ENCODE measurements around the gene ADAMTS3. TPM values are rescaled to one million over a fixed set of nuclear protein-coding genes. Genes with fewer than 3 reads are reported as not detected.

ADAMTS3 gene
- total RNA-seq, 2 donors from 2014 or later: 2.3 to 5.4 TPM

DNA sequence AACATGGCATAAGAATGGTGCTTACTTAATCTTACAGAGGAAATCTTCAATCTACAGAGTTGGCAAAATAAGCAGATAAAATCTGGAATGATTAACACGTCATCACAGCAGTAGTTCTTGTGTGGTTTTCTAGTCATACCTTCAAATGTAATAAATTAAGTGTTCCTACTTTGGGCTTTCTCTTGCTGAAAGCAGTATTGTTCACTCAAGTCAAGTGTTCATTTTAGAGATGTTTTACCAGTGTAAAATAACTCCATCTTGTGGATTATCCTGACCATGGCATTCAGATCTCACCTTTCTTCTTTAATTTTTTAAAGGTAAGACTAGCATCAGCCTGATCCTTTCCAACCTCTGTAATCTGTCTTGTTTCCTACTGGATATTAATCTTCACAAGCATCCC, 72.9 kb downstream of the ADAMTS3 start:
- Histone ChIP-seq H3K4me3 (no peak overlapping the region), H3K4me1 (ENCODE audit: control insufficient read depth in 1 of 2, low read depth in 2 of 2) (no peaks in the 10 kb centered on the region), H3K36me3 (no peaks in the 10 kb centered on the region), H3K27me3 (replicated peaks; ENCODE audit: insufficient read depth) (no peaks in the 10 kb centered on the region), H3K9me3 (peaks cover 9% of the 10 kb centered on the region), H3K27ac (no peak overlapping the region)
- DNase-seq (ENCODE audit: low spot score) (no peak), ATAC-seq (ENCODE audit: insufficient number of reproducible peaks, low FRiP score, low read depth) (no peak)
- TF ChIP-seq, protein P1, sequence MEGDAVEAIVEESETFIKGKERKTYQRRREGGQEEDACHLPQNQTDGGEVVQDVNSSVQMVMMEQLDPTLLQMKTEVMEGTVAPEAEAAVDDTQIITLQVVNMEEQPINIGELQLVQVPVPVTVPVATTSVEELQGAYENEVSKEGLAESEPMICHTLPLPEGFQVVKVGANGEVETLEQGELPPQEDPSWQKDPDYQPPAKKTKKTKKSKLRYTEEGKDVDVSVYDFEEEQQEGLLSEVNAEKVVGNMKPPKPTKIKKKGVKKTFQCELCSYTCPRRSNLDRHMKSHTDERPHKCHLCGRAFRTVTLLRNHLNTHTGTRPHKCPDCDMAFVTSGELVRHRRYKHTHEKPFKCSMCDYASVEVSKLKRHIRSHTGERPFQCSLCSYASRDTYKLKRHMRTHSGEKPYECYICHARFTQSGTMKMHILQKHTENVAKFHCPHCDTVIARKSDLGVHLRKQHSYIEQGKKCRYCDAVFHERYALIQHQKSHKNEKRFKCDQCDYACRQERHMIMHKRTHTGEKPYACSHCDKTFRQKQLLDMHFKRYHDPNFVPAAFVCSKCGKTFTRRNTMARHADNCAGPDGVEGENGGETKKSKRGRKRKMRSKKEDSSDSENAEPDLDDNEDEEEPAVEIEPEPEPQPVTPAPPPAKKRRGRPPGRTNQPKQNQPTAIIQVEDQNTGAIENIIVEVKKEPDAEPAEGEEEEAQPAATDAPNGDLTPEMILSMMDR (IDR thresholded peaks at IDR 0.05): no peak

DNA sequence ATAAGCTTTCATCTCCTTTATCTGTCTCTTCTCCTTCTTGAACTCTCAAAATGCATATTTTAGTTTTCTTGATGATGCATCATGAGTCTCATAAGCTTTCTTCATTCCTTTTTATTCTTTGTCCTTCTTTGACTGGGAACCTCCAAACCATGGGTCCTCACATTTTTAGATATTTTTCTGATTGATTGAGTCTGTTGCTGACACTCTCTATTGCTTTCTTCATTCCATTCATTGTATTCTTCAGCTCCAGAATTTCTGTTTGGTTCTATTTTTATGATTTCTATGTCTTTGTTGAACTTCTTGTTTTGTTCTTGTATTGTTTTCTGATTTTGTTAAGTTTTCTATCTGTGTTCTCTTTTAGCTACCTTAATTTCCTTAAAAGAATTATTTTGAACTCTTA, 74.9 kb downstream of the ADAMTS3 start:
- TF ChIP-seq, protein P1 (IDR thresholded peaks at IDR 0.05): no peak
- DNase-seq (ENCODE audit: low spot score) (no peak), ATAC-seq (ENCODE audit: insufficient number of reproducible peaks, low FRiP score, low read depth) (no peak)
- Histone ChIP-seq H3K27me3 (replicated peaks; ENCODE audit: insufficient read depth) (no peaks in the 10 kb centered on the region), H3K36me3 (no peaks in the 10 kb centered on the region), H3K27ac (no peak overlapping the region), H3K4me3 (no peak overlapping the region), H3K4me1 (ENCODE audit: control insufficient read depth in 1 of 2, low read depth in 2 of 2) (no peaks in the 10 kb centered on the region), H3K9me3 (peaks cover 9% of the 10 kb centered on the region)

DNA sequence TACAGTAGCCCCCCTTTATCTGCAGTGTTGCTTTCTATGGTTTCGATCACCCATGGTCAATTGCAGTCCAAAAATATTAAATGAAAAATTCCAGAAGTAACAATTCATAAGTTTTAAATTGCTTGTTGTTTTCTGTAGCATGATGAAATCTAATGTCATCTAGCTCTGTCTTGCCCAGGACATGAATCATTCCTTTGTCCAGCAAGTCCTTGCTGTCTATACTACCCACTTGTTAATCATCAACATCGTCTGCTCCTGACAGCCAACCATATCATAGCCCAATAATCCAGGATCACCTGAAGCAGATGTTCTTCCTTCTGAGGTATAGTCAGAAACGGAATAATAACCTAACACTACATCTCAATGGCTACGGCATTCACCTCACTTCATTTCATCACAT, 79.8 kb downstream of the ADAMTS3 start:
- ATAC-seq (ENCODE audit: insufficient number of reproducible peaks, low FRiP score, low read depth) (no peak), DNase-seq (ENCODE audit: low spot score) (no peak)
- TF ChIP-seq, protein P1 (IDR thresholded peaks at IDR 0.05): no peak
- no peaks in the 10 kb centered on the region for H3K27me3 ChIP-seq (replicated peaks; ENCODE audit: insufficient read depth)
- no peaks in the 10 kb centered on the region for H3K4me1 ChIP-seq (ENCODE audit: control insufficient read depth in 1 of 2, low read depth in 2 of 2)
- H3K4me3 ChIP-seq: no peak overlapping the region
- no peaks in the 10 kb centered on the region for H3K36me3 ChIP-seq
- peaks cover 5% of the 10 kb centered on the region for H3K9me3 ChIP-seq
- no peak overlapping the region for H3K27ac ChIP-seq

DNA sequence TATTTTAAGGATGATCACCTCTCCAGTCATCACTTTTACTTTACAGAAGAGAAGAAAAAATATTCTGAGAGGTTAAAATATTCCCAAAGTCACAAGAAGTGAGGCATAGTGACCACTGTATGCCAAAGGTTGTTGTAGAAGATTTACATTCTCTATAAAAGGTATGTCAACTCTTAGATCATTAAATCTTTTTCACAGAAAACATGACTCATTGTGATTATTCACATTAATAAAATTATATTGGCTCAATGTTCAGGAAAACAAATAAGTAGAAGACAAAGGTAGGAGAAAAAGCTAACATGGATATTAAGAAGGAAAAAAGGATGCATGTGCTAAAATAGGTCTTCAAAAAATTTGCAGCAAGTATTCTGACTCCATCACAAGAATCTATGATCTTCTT, 82.0 kb downstream of the ADAMTS3 start:
- TF ChIP-seq, protein P1 (IDR thresholded peaks at IDR 0.05): no peak
- Histone ChIP-seq H3K36me3 (no peaks in the 10 kb centered on the region), H3K4me1 (ENCODE audit: control insufficient read depth in 1 of 2, low read depth in 2 of 2) (no peaks in the 10 kb centered on the region), H3K27me3 (replicated peaks; ENCODE audit: insufficient read depth) (no peaks in the 10 kb centered on the region), H3K27ac (no peak overlapping the region), H3K9me3 (no peaks in the 10 kb centered on the region), H3K4me3 (no peak overlapping the region)
- no peak for DNase-seq (ENCODE audit: low spot score)
- ATAC-seq (ENCODE audit: insufficient number of reproducible peaks, low FRiP score, low read depth): no peak

DNA sequence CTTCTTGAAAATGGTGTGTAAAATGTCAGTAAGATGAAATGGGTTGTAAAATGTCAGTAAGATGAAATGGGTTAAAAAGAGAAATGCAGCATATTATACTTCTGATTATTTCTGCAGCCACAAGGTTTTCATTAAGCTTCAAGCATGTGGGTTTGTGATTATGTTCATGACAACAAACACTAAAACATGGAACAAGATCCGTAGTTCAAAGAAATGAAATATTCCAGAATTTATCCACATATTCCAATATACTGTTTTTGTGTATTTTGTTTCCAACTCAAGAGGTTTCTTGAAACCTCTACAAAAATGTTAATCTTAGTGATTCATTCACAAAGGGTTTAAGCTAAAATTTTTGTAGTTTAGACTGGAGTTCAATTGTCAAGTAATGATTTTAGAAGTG, 84.0 kb downstream of the ADAMTS3 start:
- no peaks in the 10 kb centered on the region for H3K27me3 ChIP-seq (replicated peaks; ENCODE audit: insufficient read depth)

More for the DNA sequence above, 84.0 kb downstream of the ADAMTS3 start:
- no peak for ATAC-seq (ENCODE audit: insufficient number of reproducible peaks, low FRiP score, low read depth)
- H3K36me3 ChIP-seq: no peaks in the 10 kb centered on the region
- no peak overlapping the region for H3K27ac ChIP-seq
- no peaks in the 10 kb centered on the region for H3K9me3 ChIP-seq
- TF ChIP-seq, protein P1 (IDR thresholded peaks at IDR 0.05): no peak
- no peak overlapping the region for H3K4me3 ChIP-seq
- H3K4me1 ChIP-seq (ENCODE audit: control insufficient read depth in 1 of 2, low read depth in 2 of 2): no peaks in the 10 kb centered on the region
- no peak for DNase-seq (ENCODE audit: low spot score)

All from thoracic aorta (tissue), 2 donors.